Measurements from ENCODE around the gene FARP1.

The FARP1 gene

GRCh38 chr13:98365302-98365701, 222.4 kb downstream of the FARP1 start:
- Histone ChIP-seq H3K27ac (ENCODE audit: extremely low read depth, low read depth, low read length) (no peak overlapping the region), H3K9me3 (ENCODE audit: control insufficient read depth, insufficient read depth, low read depth, low read length) (no peaks in the 10 kb centered on the region), H3K4me3 (ENCODE audit: low read depth, low read length) (no peak overlapping the region), H3K4me1 (ENCODE audit: control insufficient read depth, insufficient read depth, low read length) (no peaks in the 10 kb centered on the region), H3K36me3 (ENCODE audit: control insufficient read depth in 2 of 2, insufficient read depth in 1 of 2, low read length in 2 of 2) (peaks cover 0 to 6% of the 10 kb centered on the region in 2 experiments; a peak in 1 of 3 replicates)
- ChIA-PET POLR2A (no interaction called here), CTCF (interaction anchor here (0.6 kb wide), 1 partner anchor 233 kb away, joined by 4 read pairs; no protein-coding TSS in a partner anchor)
- no peak for TF ChIP-seq PRDM2 (tag by site-specific recombination; IDR thresholded peaks at IDR 0.05; ENCODE audit: borderline replicate concordance)

GRCh38 chr13:98366010-98366409, 223.1 kb downstream of the FARP1 start:
- ChIA-PET POLR2A (no interaction called here), CTCF (no interaction called here)
- Histone ChIP-seq H3K36me3 (ENCODE audit: control insufficient read depth in 2 of 2, insufficient read depth in 1 of 2, low read length in 2 of 2) (peaks cover 0 to 6% of the 10 kb centered on the region in 2 experiments; a peak in 1 of 3 replicates), H3K27ac (ENCODE audit: extremely low read depth, low read depth, low read length) (no peak overlapping the region), H3K4me1 (ENCODE audit: control insufficient read depth, insufficient read depth, low read length) (no peaks in the 10 kb centered on the region), H3K9me3 (ENCODE audit: control insufficient read depth, insufficient read depth, low read depth, low read length) (no peaks in the 10 kb centered on the region), H3K4me3 (ENCODE audit: low read depth, low read length) (no peak overlapping the region)
- TF ChIP-seq KLF9 (tag by site-specific recombination; IDR thresholded peaks at IDR 0.05; ENCODE audit: low read depth) (no peak), ZNF175 (tag by site-specific recombination; IDR thresholded peaks at IDR 0.05) (no peak)

GRCh38 chr13:98366443-98366842, 223.5 kb downstream of the FARP1 start:
- Histone ChIP-seq H3K36me3 (ENCODE audit: control insufficient read depth in 2 of 2, insufficient read depth in 1 of 2, low read length in 2 of 2) (peaks cover 0 to 6% of the 10 kb centered on the region in 2 experiments; a peak in 1 of 3 replicates), H3K4me3 (ENCODE audit: low read depth, low read length) (no peak overlapping the region), H3K4me1 (ENCODE audit: control insufficient read depth, insufficient read depth, low read length) (no peaks in the 10 kb centered on the region), H3K27ac (ENCODE audit: extremely low read depth, low read depth, low read length) (no peak overlapping the region), H3K9me3 (ENCODE audit: control insufficient read depth, insufficient read depth, low read depth, low read length) (no peaks in the 10 kb centered on the region)
- TF ChIP-seq KLF10 (tag by site-specific recombination; IDR thresholded peaks at IDR 0.05) (no peak), GLIS1 (tag by site-specific recombination; IDR thresholded peaks at IDR 0.05) (no peak), ZBTB49 (tag by site-specific recombination; IDR thresholded peaks at IDR 0.05; ENCODE audit: low read depth) (no peak), ZNF785 (tag by site-specific recombination; IDR thresholded peaks at IDR 0.05) (no peak), ZNF580 (tag by site-specific recombination; IDR thresholded peaks at IDR 0.05) (no peak)
- POLR2A ChIA-PET: no interaction called here
- CTCF ChIA-PET: interaction anchor here (1.0 kb wide), 1 partner anchor 93 kb away, joined by 3 read pairs; no protein-coding TSS in a partner anchor

- no peak overlapping the region for H3K4me3 ChIP-seq (ENCODE audit: low read depth, low read length)
- ChIA-PET CTCF (interaction anchor here (1.0 kb wide), 1 partner anchor 94 kb away, joined by 3 read pairs; no protein-coding TSS in a partner anchor), POLR2A (no interaction called here)
- no peaks in the 10 kb centered on the region for H3K9me3 ChIP-seq (ENCODE audit: control insufficient read depth, insufficient read depth, low read depth, low read length)
- H3K4me1 ChIP-seq (ENCODE audit: control insufficient read depth, insufficient read depth, low read length): no peaks in the 10 kb centered on the region
- peaks cover 0 to 6% of the 10 kb centered on the region in 2 experiments; a peak in 1 of 3 replicates for H3K36me3 ChIP-seq (ENCODE audit: control insufficient read depth in 2 of 2, insufficient read depth in 1 of 2, low read length in 2 of 2)
- H3K27ac ChIP-seq (ENCODE audit: extremely low read depth, low read depth, low read length): no peak overlapping the region
- TF ChIP-seq ZNF513 (tag by site-specific recombination; IDR thresholded peaks at IDR 0.05) (peak; percentile 92), ZNF701 (tag by site-specific recombination; IDR thresholded peaks at IDR 0.05) (no peak), BCL6B (tag by site-specific recombination; IDR thresholded peaks at IDR 0.05) (no peak), ZNF639 (tag by site-specific recombination; IDR thresholded peaks at IDR 0.05) (no peak), ZNF624 (tag by site-specific recombination; IDR thresholded peaks at IDR 0.05) (no peak)
Measured at GRCh38 chr13:98366959-98367358, 224.1 kb downstream of the FARP1 start.
